ENCODE data around the gene CCDC69. TPM values are rescaled to one million over a fixed set of nuclear protein-coding genes. Genes with fewer than 3 reads are reported as not detected.
"Not testable (repeated sequence)": the region's sequence is repeated elsewhere in the genome, so short reads cannot be mapped to it uniquely, and the experiment has no call there.

Gene CCDC69
- total RNA-seq, 6 experiments from 2014 or later, result 0.43 to 1.1 (median 0.71) TPM

GRCh38 chr5:151255621-151256286 is 31.9 kb upstream of the CCDC69 start:
- Mint-ChIP-seq H3K36me3 (ENCODE audit: low read depth) (no peaks in the 10 kb centered on the region; the same call in 1 of the 2 replicates), H3K4me1 (ENCODE audit: low read depth) (peaks cover 48% of the 10 kb centered on the region), H3K9me3 (no peaks in the 10 kb centered on the region), H3K27ac (no peak overlapping the region), H3K4me3 (no peak overlapping the region), H3K27me3 (ENCODE audit: insufficient read depth) (no peaks in the 10 kb centered on the region; the same call in 1 of the 2 replicates)
- TF ChIP-seq CTCF (IDR thresholded peaks at IDR 0.05), result no peak
- DNase-seq, result no peak

- H3K27ac Mint-ChIP-seq; H3K4me3 Mint-ChIP-seq; H3K9me3 Mint-ChIP-seq; H3K27me3 Mint-ChIP-seq (ENCODE audit: insufficient read depth); DNase-seq; H3K36me3 Mint-ChIP-seq (ENCODE audit: low read depth): not testable (repeated sequence)
- peaks cover 50% of the 10 kb centered on the region for H3K4me1 Mint-ChIP-seq (ENCODE audit: low read depth)
Observed at GRCh38 chr5:151254990-151255389, 31.1 kb upstream of the CCDC69 start.

DNA sequence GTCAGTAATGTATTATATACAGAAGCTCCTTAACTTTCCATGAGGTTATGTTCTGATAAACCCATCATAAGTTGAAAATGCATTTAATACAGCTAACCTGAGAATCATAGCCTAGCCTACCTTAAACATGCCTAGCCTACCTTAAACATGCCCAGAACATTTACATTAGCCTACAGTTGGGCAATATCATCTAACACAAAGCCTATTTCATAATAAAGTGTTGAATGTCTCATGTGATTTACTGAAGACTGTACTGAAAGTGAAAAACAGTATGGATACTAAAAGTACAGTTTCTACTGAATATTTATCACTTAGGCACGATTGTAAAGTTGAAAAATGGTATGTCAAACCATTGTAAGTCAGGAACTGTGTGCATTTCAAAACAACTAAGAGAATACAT is 30.7 kb upstream of the CCDC69 start:
- no peak for TF ChIP-seq CTCF (IDR thresholded peaks at IDR 0.05)
- no peaks in the 10 kb centered on the region; the same call in 1 of the 2 replicates for H3K36me3 Mint-ChIP-seq (ENCODE audit: low read depth)
- no peaks in the 10 kb centered on the region for H3K9me3 Mint-ChIP-seq
- no peak overlapping the region for H3K4me3 Mint-ChIP-seq
- no peak overlapping the region for H3K27ac Mint-ChIP-seq
- peaks cover 50% of the 10 kb centered on the region for H3K4me1 Mint-ChIP-seq (ENCODE audit: low read depth)
- peaks cover 4% of the 10 kb centered on the region for H3K27me3 Mint-ChIP-seq (ENCODE audit: insufficient read depth)
- no peak for DNase-seq

DNA sequence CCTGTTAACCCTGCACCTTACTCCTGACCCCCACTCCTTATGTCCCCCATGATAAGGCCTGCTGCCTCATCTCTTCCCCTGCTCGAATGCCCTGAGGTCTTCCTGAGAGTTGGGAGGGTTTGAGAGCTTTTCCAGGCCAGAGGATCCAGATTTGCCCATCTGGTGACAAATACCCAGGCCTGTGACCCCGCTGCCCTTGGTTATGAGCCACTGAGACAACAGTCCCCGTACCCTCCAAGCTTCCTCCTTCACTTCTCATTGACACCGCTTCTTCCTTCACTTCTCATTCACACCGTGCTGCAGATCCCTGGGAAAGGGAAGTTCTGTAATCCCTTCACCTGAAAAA is 29.7 kb upstream of the CCDC69 start:
- DNase-seq, result no peak
- peaks cover 12% of the 10 kb centered on the region for H3K27me3 Mint-ChIP-seq (ENCODE audit: insufficient read depth)
- peaks cover 48% of the 10 kb centered on the region for H3K4me1 Mint-ChIP-seq (ENCODE audit: low read depth)
- no peak for TF ChIP-seq CTCF (IDR thresholded peaks at IDR 0.05)
- no peaks in the 10 kb centered on the region; the same call in 1 of the 2 replicates for H3K36me3 Mint-ChIP-seq (ENCODE audit: low read depth)
- no peaks in the 10 kb centered on the region for H3K9me3 Mint-ChIP-seq
- H3K4me3 Mint-ChIP-seq, result peak overlapping the region; percentile 88
- H3K27ac Mint-ChIP-seq, result peak overlapping the region; percentile 5

DNA sequence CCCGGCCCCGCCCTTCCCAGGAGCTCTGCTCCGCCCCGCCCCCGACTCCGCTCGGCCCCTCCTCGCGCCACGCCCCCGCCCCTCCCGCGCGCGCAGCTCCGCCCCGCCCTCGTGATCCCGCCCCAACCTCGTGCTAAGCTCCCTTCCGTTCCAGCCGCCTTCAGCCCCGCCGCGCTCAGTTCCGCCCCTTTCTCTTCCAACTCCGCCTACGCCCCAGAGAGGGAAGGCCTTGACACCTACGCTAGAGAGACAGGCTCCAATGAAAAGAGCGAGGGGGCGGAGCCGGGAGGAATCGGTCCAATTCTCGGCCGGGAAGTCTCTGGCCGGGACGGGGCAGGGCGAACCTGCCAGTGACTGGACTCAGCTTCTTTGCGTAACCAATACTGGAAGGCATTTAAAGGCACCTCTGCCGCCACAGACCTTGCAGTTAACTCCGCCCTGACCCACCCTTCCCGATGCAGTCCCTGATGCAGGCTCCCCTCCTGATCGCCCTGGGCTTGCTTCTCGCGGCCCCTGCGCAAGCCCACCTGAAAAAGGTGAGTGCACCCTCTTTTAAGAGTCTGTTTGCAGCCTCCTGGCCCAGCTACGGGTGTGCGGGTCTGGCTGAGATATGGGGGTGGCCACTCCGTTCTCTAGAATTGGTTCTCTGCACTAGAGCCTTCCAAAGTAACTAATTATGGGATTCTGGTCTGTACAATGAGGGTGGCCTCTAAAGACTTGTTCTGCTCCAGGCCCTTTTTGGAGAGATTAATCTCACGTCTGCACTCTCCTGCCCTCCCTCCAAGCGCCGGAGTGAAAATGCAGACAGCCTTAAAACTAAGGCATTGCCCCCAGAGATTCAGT is 29.1 kb upstream of the CCDC69 start, which contains the start of gene GM2A:
GM2A (plus strand) TSS at position 424 of the 843 bp plus-strand sequence; CDS start at position 456, 32 bp downstream.
- Mint-ChIP-seq H3K27ac (peak within 1 kb of the TSS; percentile 42), H3K27me3 (ENCODE audit: insufficient read depth) (peaks cover 12% of the 10 kb centered on the region), H3K36me3 (ENCODE audit: low read depth) (no peaks in the 10 kb centered on the region; the same call in 1 of the 2 replicates), H3K4me1 (ENCODE audit: low read depth) (peaks cover 42% of the 10 kb centered on the region), H3K9me3 (no peaks in the 10 kb centered on the region), H3K4me3 (peak within 1 kb of the TSS; percentile 88)
- peak; percentile 99 for DNase-seq
- TF ChIP-seq CTCF (IDR thresholded peaks at IDR 0.05), result no peak

DNA sequence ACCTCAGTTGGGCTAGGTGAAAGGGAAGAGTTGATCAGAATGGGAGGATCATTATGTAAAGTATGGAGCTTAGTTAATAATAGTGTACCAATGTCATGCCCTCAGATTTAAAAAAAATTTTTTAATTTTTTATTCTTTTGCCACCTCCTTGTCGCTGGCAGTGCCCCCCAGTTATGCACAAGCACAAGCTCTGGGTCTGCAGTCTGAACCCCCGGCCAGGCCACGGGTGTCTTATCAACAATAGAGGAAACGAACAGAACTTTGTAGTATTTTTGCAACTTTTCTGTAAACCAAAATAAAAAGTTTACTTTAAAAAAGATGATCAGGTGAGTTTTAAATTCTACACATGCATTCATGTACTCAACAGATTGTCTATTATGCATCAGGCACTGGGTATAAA is 27.7 kb upstream of the CCDC69 start:
- peaks cover 29% of the 10 kb centered on the region for H3K4me1 Mint-ChIP-seq (ENCODE audit: low read depth)
- H3K36me3 Mint-ChIP-seq (ENCODE audit: low read depth), result no peaks in the 10 kb centered on the region
- TF ChIP-seq CTCF (IDR thresholded peaks at IDR 0.05), result no peak
- H3K27ac Mint-ChIP-seq, result no peak overlapping the region
- DNase-seq, result no peak
- peaks cover 12% of the 10 kb centered on the region for H3K27me3 Mint-ChIP-seq (ENCODE audit: insufficient read depth)
- H3K9me3 Mint-ChIP-seq, result no peaks in the 10 kb centered on the region
- H3K4me3 Mint-ChIP-seq, result peak overlapping the region; percentile 88

Data from HFFc6 (cell line).